Mucosa of descending colon (tissue), 3 donors: ENCODE data around the gene MCCD1. TPM values are rescaled to one million over a fixed set of nuclear protein-coding genes. Genes with fewer than 3 reads are reported as not detected.

Experiments
- ATAC-seq: fragments of 200-7000 bp; cut with Tn5 transposase; one replicate; pipeline ENCODE4 v1.9.1; 2020; ENCODE audit warnings: mild to moderate bottlenecking, moderate library complexity
- DNase-seq, 3 donors: peaks; one replicate each; pipeline ENCODE4 v3.0.0-alpha.2; 2020
- H3K36me3 ChIP-seq: fragments of 200-600 bp; one replicate; pipeline ENCODE4 v1.8.0; 2021; ENCODE audit warnings: low read depth, mild to moderate bottlenecking
- H3K4me1 ChIP-seq: fragments of 200-600 bp; one replicate; pipeline ENCODE4 v1.8.0; 2021; ENCODE audit warnings: low read depth, mild to moderate bottlenecking
- H3K4me3 ChIP-seq: fragments of 200-600 bp; one replicate; pipeline ENCODE4 v1.8.0; 2021; ENCODE audit warnings: mild to moderate bottlenecking
- H3K9me3 ChIP-seq: fragments of 200-600 bp; one replicate; pipeline ENCODE4 v1.8.0; 2021; ENCODE audit warnings: mild to moderate bottlenecking
- CTCF ChIP-seq: fragments of 200-600 bp; IDR thresholded peaks from one replicate; pipeline ENCODE4 v1.8.0; 2022; ENCODE audit warnings: antibody characterized with exemption, mild to moderate bottlenecking
- intact Hi-C, 2 donors: fragments of 100-400 bp; cut with DNase I in 1 of 2; cut with micrococcal nuclease in 1 of 2; formaldehyde crosslinking; loops; one replicate each; pipeline versions ENCODE4 v1.11.0 to v1.11.1; 2022; cut with DNase I, micrococcal nuclease
- total RNA-seq, 3 donors: library from RNA; stranded (reverse); fragmentation: NEBNext Ultra II Directional in 2 of 3; extraction: Animal tissue kit (Norgen Biotek cat#: 25700) in 2 of 3; gene quantifications; one replicate each; pipeline versions ENCODE4 v1.2.1 to v1.2.4, GENCODE V29; 2021 to 2023
- donor health status: DM: no; HTN: no; CAD: no; lungs with moderate emphysema.
- donor health status: DM: no; HTN: no; CAD: no.
- donor health status: DM: no; HTN: yes; CAD: no.

Gene MCCD1
- total RNA-seq, 3 donors from 2014 or later: not detected

- Histone ChIP-seq H3K9me3 (no peaks in the 10 kb centered on the region), H3K4me3 (no peak overlapping the region), H3K36me3 (no peaks in the 10 kb centered on the region), H3K4me1 (peaks cover 3% of the 10 kb centered on the region)
- no peak for TF ChIP-seq CTCF
- intact Hi-C loops: no loop called here
- DNase-seq: no peak
- no peak for ATAC-seq
Observed at GRCh38 chr6:31573239-31574105, 44.7 kb downstream of the MCCD1 start.

DNA sequence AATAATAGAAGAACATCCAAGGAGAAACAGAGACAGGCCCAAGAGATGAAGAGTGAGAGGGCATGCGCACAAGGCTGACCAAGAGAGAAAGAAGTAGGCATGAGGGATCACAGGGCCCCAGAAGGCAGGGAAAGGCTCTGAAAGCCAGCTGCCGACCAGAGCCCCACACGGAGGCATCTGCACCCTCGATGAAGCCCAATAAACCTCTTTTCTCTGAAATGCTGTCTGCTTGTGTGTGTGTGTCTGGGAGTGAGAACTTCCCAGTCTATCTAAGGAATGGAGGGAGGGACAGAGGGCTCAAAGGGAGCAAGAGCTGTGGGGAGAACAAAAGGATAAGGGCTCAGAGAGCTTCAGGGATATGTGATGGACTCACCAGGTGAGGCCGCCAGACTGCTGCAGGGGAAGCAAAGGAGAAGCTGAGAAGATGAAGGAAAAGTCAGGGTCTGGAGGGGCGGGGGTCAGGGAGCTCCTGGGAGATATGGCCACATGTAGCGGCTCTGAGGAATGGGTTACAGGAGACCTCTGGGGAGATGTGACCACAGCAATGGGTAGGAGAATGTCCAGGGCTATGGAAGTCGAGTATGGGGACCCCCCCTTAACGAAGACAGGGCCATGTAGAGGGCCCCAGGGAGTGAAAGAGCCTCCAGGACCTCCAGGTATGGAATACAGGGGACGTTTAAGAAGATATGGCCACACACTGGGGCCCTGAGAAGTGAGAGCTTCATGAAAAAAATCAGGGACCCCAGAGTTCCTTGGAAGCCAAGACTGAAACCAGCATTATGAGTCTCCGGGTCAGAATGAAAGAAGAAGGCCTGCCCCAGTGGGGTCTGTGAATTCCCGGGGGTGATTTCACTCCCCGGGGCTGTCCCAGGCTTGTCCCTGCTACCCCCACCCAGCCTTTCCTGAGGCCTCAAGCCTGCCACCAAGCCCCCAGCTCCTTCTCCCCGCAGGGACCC is 45.6 kb downstream of the MCCD1 start:
- Histone ChIP-seq H3K9me3 (no peaks in the 10 kb centered on the region), H3K4me3 (no peak overlapping the region), H3K4me1 (no peaks in the 10 kb centered on the region), H3K36me3 (no peaks in the 10 kb centered on the region)
- no peak for ATAC-seq
- TF ChIP-seq CTCF: no peak
- DNase-seq: no peak
- intact Hi-C loops: no loop called here

GRCh38 chr6:31575335-31575901 is 46.7 kb downstream of the MCCD1 start, which contains the start of gene TNF:
TSS of gene TNF (plus strand) at chr6:31575565. CDS start at chr6:31575742, 177 bp downstream.
- ATAC-seq (peak; percentile 54), DNase-seq (peak; percentile 55 to 75 (median 58))
- no peak for TF ChIP-seq CTCF
- Histone ChIP-seq H3K4me1 (peaks cover under 1% of the 10 kb centered on the region), H3K9me3 (no peaks in the 10 kb centered on the region), H3K36me3 (no peaks in the 10 kb centered on the region), H3K4me3 (peak within 1 kb of the TSS; percentile 6)
- intact Hi-C loops: no loop called here

DNA sequence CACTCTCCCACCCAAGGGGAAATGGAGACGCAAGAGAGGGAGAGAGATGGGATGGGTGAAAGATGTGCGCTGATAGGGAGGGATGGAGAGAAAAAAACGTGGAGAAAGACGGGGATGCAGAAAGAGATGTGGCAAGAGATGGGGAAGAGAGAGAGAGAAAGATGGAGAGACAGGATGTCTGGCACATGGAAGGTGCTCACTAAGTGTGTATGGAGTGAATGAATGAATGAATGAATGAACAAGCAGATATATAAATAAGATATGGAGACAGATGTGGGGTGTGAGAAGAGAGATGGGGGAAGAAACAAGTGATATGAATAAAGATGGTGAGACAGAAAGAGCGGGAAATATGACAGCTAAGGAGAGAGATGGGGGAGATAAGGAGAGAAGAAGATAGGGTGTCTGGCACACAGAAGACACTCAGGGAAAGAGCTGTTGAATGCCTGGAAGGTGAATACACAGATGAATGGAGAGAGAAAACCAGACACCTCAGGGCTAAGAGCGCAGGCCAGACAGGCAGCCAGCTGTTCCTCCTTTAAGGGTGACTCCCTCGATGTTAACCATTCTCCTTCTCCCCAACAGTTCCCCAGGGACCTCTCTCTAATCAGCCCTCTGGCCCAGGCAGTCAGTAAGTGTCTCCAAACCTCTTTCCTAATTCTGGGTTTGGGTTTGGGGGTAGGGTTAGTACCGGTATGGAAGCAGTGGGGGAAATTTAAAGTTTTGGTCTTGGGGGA is 47.4 kb downstream of the MCCD1 start:
- intact Hi-C loops: no loop called here
- H3K36me3 ChIP-seq: no peaks in the 10 kb centered on the region
- no peak for ATAC-seq
- TF ChIP-seq CTCF: no peak
- DNase-seq: no peak
- no peaks in the 10 kb centered on the region for H3K9me3 ChIP-seq
- H3K4me3 ChIP-seq: peak overlapping the region; percentile 6
- peaks cover 5% of the 10 kb centered on the region for H3K4me1 ChIP-seq
